Left ventricle myocardium inferior (tissue), 1 donor: ENCODE measurements around the gene DAPK1. TPM values are rescaled to one million over a fixed set of nuclear protein-coding genes. Genes with fewer than 3 reads are reported as not detected.

Source experiments
- DNase-seq: peaks from one replicate; pipeline ENCODE4 v3.0.0-alpha.2; 2020
- H3K27ac ChIP-seq: fragments of 200-600 bp; replicated peaks from 2 replicates; pipeline ENCODE4 v1.8.0; 2021
- H3K27me3 ChIP-seq: fragments of 200-600 bp; 2 replicates; pipeline ENCODE4 v1.8.0; 2021; ENCODE audit warnings: low read depth
- H3K36me3 ChIP-seq: fragments of 200-600 bp; 2 replicates; pipeline ENCODE4 v1.8.0; 2021
- H3K4me1 ChIP-seq: fragments of 200-600 bp; 2 replicates; pipeline ENCODE4 v1.8.0; 2021
- H3K4me3 ChIP-seq: fragments of 200-600 bp; 2 replicates; pipeline ENCODE4 v1.8.0; 2021; ENCODE audit warnings: mild to moderate bottlenecking, moderate library complexity
- H3K9me3 ChIP-seq: fragments of 200-600 bp; replicated peaks from 2 replicates; pipeline ENCODE4 v1.8.0; 2021
- intact Hi-C: fragments of 100-400 bp; cut with micrococcal nuclease; formaldehyde crosslinking; loops from one replicate; pipeline ENCODE4 v1.11.0; 2022
- total RNA-seq: library from RNA; stranded (reverse); fragmentation: NEBNext Ultra II Directional; extraction: Animal tissue kit (Norgen Biotek cat#: 25700); gene quantifications from one replicate; pipeline ENCODE4 v1.2.1, GENCODE V29; 2021
- TF ChIP-seq, protein P1 (sequence below): fragments of 200-600 bp; IDR thresholded peaks from 2 replicates; pipeline ENCODE4 v1.8.0; 2021; ENCODE audit warnings: antibody characterized with exemption, mild to moderate bottlenecking, borderline replicate concordance
- donor health status: DM: no; HTN: yes; CAD: no; lungs with severe emphysema.

The DAPK1 gene
- total RNA-seq, 1 donor from 2014 or later: 5.5 TPM

DNA sequence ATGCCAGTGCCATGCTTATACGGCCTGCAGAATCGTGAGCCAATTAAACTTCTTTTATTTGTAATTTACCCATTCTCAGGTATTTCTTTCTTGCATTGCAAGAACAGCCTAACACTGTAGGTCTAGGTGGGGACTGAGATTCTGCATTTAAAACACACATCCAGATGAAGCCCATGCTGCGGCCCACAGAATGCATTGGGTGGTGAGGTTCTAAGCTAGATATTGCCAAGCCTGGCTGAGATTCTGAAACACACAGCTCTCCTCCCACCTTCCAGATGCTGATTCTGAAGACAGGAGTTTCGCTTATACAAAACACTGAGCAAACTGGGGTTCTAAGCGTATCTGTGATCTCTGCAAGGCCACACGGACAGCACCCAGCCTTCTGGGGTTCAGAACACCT lies 75.1 kb downstream of the DAPK1 start:
- Histone ChIP-seq H3K36me3 (no peaks in the 10 kb centered on the region), H3K27ac (no peak overlapping the region), H3K9me3 (no peaks in the 10 kb centered on the region), H3K4me3 (no peak overlapping the region), H3K4me1 (peaks cover 23% of the 10 kb centered on the region), H3K27me3 (no peaks in the 10 kb centered on the region)
- TF ChIP-seq, protein P1, sequence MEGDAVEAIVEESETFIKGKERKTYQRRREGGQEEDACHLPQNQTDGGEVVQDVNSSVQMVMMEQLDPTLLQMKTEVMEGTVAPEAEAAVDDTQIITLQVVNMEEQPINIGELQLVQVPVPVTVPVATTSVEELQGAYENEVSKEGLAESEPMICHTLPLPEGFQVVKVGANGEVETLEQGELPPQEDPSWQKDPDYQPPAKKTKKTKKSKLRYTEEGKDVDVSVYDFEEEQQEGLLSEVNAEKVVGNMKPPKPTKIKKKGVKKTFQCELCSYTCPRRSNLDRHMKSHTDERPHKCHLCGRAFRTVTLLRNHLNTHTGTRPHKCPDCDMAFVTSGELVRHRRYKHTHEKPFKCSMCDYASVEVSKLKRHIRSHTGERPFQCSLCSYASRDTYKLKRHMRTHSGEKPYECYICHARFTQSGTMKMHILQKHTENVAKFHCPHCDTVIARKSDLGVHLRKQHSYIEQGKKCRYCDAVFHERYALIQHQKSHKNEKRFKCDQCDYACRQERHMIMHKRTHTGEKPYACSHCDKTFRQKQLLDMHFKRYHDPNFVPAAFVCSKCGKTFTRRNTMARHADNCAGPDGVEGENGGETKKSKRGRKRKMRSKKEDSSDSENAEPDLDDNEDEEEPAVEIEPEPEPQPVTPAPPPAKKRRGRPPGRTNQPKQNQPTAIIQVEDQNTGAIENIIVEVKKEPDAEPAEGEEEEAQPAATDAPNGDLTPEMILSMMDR: no peak
- intact Hi-C loops: no loop called here
- DNase-seq: no peak

DNA sequence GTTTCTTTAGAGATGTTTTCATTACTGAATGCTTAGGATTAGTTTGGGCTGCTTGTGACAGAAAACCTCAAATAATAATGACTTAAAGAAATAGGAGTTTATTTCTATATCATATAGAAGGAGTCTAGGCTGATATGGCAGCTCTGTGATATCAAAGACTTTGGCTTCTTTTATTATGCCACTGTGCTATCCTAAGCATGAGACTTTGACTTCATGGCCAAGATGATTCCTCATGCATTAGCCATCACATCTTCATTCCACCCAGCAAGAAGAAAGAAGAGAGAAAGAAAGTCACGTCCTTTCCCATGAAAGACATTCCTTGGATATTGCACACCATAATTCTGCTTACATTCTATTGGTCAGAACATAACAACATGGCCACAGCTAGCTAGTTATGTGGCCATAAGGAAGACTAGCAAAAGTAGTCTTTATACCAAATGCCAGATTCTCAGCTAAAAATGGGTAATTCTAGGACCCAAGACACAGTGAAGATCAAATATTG lies 76.2 kb downstream of the DAPK1 start:
- DNase-seq: no peak
- no peaks in the 10 kb centered on the region for H3K9me3 ChIP-seq
- intact Hi-C loops: no loop called here
- H3K36me3 ChIP-seq: no peaks in the 10 kb centered on the region
- no peaks in the 10 kb centered on the region for H3K27me3 ChIP-seq
- no peak overlapping the region for H3K4me3 ChIP-seq
- H3K4me1 ChIP-seq: peaks cover 22% of the 10 kb centered on the region
- no peak overlapping the region for H3K27ac ChIP-seq
- TF ChIP-seq, protein P1: no peak

DNA sequence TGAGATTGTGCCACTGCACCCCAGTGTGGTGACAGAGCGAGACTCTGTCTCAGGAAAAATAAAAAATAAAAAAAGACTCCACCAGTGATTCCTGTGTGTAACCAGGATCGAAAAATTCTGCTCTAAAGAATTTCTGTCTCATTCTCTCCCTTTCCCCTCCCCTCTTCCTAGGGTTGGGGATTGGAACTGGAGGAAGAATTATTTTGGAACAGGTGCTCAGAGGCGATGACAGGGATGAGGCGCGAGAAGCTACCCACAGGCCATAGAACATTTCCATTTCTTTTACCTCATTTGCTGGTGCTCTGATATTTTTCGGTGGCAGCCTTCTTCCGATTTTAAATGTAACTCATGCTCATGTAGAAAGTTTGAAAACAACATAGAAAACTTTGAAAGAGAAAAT lies 80.1 kb downstream of the DAPK1 start:
- intact Hi-C loops: no loop called here
- TF ChIP-seq, protein P1: no peak
- Histone ChIP-seq H3K4me3 (no peak overlapping the region), H3K4me1 (peaks cover 8% of the 10 kb centered on the region), H3K27me3 (no peaks in the 10 kb centered on the region), H3K27ac (no peak overlapping the region), H3K9me3 (no peaks in the 10 kb centered on the region), H3K36me3 (no peaks in the 10 kb centered on the region)
- no peak for DNase-seq

DNA sequence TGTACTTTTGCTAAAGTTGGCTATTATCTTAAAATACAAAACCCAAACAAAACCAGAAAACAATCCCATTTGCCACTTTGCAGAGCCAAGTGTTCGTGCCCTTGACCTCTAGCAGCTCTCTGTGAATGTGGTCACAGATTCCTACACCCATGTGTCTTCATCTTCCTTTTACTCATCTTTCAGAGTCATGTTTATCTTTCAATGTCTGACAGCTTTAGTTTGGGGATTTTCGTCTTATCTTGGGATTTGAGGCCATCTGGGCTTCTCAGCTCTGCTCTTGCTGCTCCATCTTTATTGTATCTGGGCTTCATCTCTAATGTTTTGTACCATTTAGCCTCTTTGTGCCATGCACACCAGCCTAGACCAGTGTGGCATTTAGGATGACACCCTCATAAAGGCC lies 81.0 kb downstream of the DAPK1 start:
- no peak overlapping the region for H3K27ac ChIP-seq
- no peak for DNase-seq
- no peaks in the 10 kb centered on the region for H3K36me3 ChIP-seq
- no peaks in the 10 kb centered on the region for H3K9me3 ChIP-seq
- peaks cover 8% of the 10 kb centered on the region for H3K4me1 ChIP-seq
- intact Hi-C loops: no loop called here
- no peak overlapping the region for H3K4me3 ChIP-seq
- H3K27me3 ChIP-seq: no peaks in the 10 kb centered on the region
- TF ChIP-seq, protein P1: no peak

DNA sequence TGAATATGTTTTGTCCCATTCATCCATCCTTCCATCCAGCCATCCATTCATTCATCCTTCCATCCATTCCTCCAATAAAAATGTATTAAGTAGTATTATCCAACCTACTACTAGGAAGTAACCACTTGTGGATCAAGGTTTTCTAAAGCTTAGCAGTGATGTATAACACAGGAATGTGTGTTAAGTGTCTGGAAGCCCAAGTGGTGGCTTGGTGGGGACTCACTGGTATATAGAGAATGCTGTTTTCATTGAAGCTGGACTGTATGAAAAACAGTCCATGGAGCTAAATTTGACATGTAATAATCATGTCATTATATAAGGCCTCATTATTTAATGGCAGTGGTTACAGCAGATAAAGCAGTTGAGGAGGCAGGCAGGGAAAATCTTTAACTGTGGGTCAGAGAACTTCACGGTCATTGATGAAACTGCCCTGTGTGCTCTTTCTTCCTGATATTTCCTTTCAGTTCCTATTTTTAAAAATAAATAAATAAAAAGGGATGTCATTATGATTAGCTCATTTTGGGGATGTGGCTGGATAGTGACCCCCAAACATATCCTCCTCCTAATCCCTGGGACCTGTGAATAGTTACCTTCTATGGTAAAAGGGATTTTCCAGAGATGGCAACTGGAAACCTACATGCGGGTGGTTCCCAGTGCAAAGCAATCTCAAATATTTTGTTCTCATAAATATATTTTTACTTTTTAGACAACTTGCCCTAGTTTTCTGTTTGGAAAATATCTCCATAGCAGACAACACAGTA lies 82.3 kb downstream of the DAPK1 start:
- peaks cover 8% of the 10 kb centered on the region for H3K4me1 ChIP-seq
- no peak overlapping the region for H3K27ac ChIP-seq
- no peaks in the 10 kb centered on the region for H3K27me3 ChIP-seq
- H3K36me3 ChIP-seq: no peaks in the 10 kb centered on the region
- no peak for DNase-seq
- no peaks in the 10 kb centered on the region for H3K9me3 ChIP-seq
- intact Hi-C loops: no loop called here
- TF ChIP-seq, protein P1: no peak
- H3K4me3 ChIP-seq: no peak overlapping the region
